ENCODE measurements around the gene ARHGAP22. TPM values are rescaled to one million over a fixed set of nuclear protein-coding genes. Genes with fewer than 3 reads are reported as not detected.

The ARHGAP22 gene
- total RNA-seq, 2 experiments from 2014 or later, result not detected

- H3K9me3 Mint-ChIP-seq, result no peaks in the 10 kb centered on the region
- no peak for TF ChIP-seq CTCF (IDR thresholded peaks at IDR 0.05)
- ChIA-PET POLR2A (no interaction called here), CTCF (no interaction called here)
- ATAC-seq (ENCODE audit: poor library complexity), result no peak
- H3K27ac Mint-ChIP-seq, result no peak overlapping the region
- no peaks in the 10 kb centered on the region for H3K36me3 Mint-ChIP-seq (ENCODE audit: low read depth)
- intact Hi-C loops (cut with DNase I, micrococcal nuclease), result no loop called here
- no peaks in the 10 kb centered on the region for H3K4me1 ChIP-seq (ENCODE audit: insufficient read depth, low read length)
- no peak overlapping the region for H3K4me3 Mint-ChIP-seq
- no peak for DNase-seq
- peaks cover 3% of the 10 kb centered on the region for H3K27me3 Mint-ChIP-seq
- H3K27ac ChIP-seq (ENCODE audit: low read depth in 1 of 2, low read length in 2 of 2), result no peak overlapping the region
- H3K36me3 ChIP-seq (ENCODE audit: insufficient read depth, low read length), result no peaks in the 10 kb centered on the region
- no peaks in the 10 kb centered on the region for H3K27me3 ChIP-seq (ENCODE audit: control insufficient read depth in 1 of 2, insufficient read depth in 2 of 2, low read length in 2 of 2)
- no peak overlapping the region for H3K4me3 ChIP-seq (ENCODE audit: low read length)
- H3K4me1 Mint-ChIP-seq (ENCODE audit: low read depth), result no peaks in the 10 kb centered on the region
- peaks cover 0 to 4% of the 10 kb centered on the region in 2 experiments for H3K9me3 ChIP-seq (ENCODE audit: control insufficient read depth in 1 of 2, insufficient read depth in 1 of 2, low read length in 2 of 2)
Observed at GRCh38 chr10:48541144-48541795, 63.6 kb downstream of the ARHGAP22 start.

- peaks cover 3% of the 10 kb centered on the region for H3K27me3 Mint-ChIP-seq
- Histone ChIP-seq H3K4me3 (ENCODE audit: low read length) (no peak overlapping the region), H3K27me3 (ENCODE audit: control insufficient read depth in 1 of 2, insufficient read depth in 2 of 2, low read length in 2 of 2) (no peaks in the 10 kb centered on the region), H3K4me1 (ENCODE audit: insufficient read depth, low read length) (no peaks in the 10 kb centered on the region), H3K27ac (ENCODE audit: low read depth in 1 of 2, low read length in 2 of 2) (no peak overlapping the region), H3K36me3 (ENCODE audit: insufficient read depth, low read length) (no peaks in the 10 kb centered on the region), H3K9me3 (ENCODE audit: control insufficient read depth in 1 of 2, insufficient read depth in 1 of 2, low read length in 2 of 2) (peaks cover 0 to 11% of the 10 kb centered on the region in 2 experiments)
- H3K36me3 Mint-ChIP-seq (ENCODE audit: low read depth), result no peaks in the 10 kb centered on the region
- no peak for ATAC-seq (ENCODE audit: poor library complexity)
- intact Hi-C loops (cut with DNase I, micrococcal nuclease), result no loop called here
- no peaks in the 10 kb centered on the region for H3K9me3 Mint-ChIP-seq
- no peaks in the 10 kb centered on the region for H3K4me1 Mint-ChIP-seq (ENCODE audit: low read depth)
- no peak for DNase-seq
- H3K4me3 Mint-ChIP-seq, result no peak overlapping the region
- TF ChIP-seq CTCF (IDR thresholded peaks at IDR 0.05), result no peak
- H3K27ac Mint-ChIP-seq, result no peak overlapping the region
- CTCF ChIA-PET, result no interaction called here
- POLR2A ChIA-PET, result no interaction called here
Observed at GRCh38 chr10:48538611-48539010, 66.3 kb downstream of the ARHGAP22 start.

GRCh38 chr10:48536916-48537890, 67.7 kb downstream of the ARHGAP22 start:
- Mint-ChIP-seq H3K27me3 (peaks cover 3% of the 10 kb centered on the region), H3K27ac (no peak overlapping the region), H3K4me1 (ENCODE audit: low read depth) (no peaks in the 10 kb centered on the region), H3K36me3 (ENCODE audit: low read depth) (no peaks in the 10 kb centered on the region), H3K9me3 (no peaks in the 10 kb centered on the region), H3K4me3 (no peak overlapping the region)
- Histone ChIP-seq H3K27ac (ENCODE audit: low read depth in 1 of 2, low read length in 2 of 2) (no peak overlapping the region), H3K36me3 (ENCODE audit: insufficient read depth, low read length) (no peaks in the 10 kb centered on the region), H3K9me3 (ENCODE audit: control insufficient read depth in 1 of 2, insufficient read depth in 1 of 2, low read length in 2 of 2) (peaks cover 0 to 11% of the 10 kb centered on the region in 2 experiments), H3K4me3 (ENCODE audit: low read length) (no peak overlapping the region), H3K27me3 (ENCODE audit: control insufficient read depth in 1 of 2, insufficient read depth in 2 of 2, low read length in 2 of 2) (no peaks in the 10 kb centered on the region), H3K4me1 (ENCODE audit: insufficient read depth, low read length) (no peaks in the 10 kb centered on the region)
- TF ChIP-seq CTCF (IDR thresholded peaks at IDR 0.05), result no peak
- POLR2A ChIA-PET, result no interaction called here
- CTCF ChIA-PET, result no interaction called here
- ATAC-seq (ENCODE audit: poor library complexity), result no peak
- no peak for DNase-seq
- intact Hi-C loops (cut with DNase I, micrococcal nuclease), result no loop called here
